Measurements from ENCODE around the gene PLEKHN1.

PLEKHN1 gene

GRCh38 chr1:961132-961669, 5.1 kb upstream of the PLEKHN1 start:
- no peak for FAIRE-seq

GRCh38 chr1:962381-963300, 3.6 kb upstream of the PLEKHN1 start:
- FAIRE-seq: no peak

- FAIRE-seq: no peak
Measured at GRCh38 chr1:963301-963651, 3.0 kb upstream of the PLEKHN1 start.

GRCh38 chr1:963746-964525, 2.3 kb upstream of the PLEKHN1 start:
- FAIRE-seq: no peak

- no peak for FAIRE-seq
Measured at GRCh38 chr1:964691-965525, 1.4 kb upstream of the PLEKHN1 start.

GRCh38 chr1:965526-966134, 652 bp upstream of the PLEKHN1 start:
- no peak for FAIRE-seq

GRCh38 chr1:966704-967300, 520 bp downstream of the PLEKHN1 start:
- no peak for FAIRE-seq

GRCh38 chr1:967466-968343, 1.4 kb downstream of the PLEKHN1 start:
- no peak for FAIRE-seq

- FAIRE-seq: no peak
Measured at GRCh38 chr1:969260-969855, 3.1 kb downstream of the PLEKHN1 start.

- FAIRE-seq: no peak
Measured at GRCh38 chr1:970242-970972, 4.1 kb downstream of the PLEKHN1 start.

- FAIRE-seq: no peak
Measured at GRCh38 chr1:970973-971730, 4.9 kb downstream of the PLEKHN1 start.

- FAIRE-seq: no peak
Measured at GRCh38 chr1:971751-972506, 5.6 kb downstream of the PLEKHN1 start.

GRCh38 chr1:972726-973458, 6.6 kb downstream of the PLEKHN1 start:
- FAIRE-seq: no peak

GRCh38 chr1:973459-974292, 7.4 kb downstream of the PLEKHN1 start:
- FAIRE-seq: no peak

- no peak for FAIRE-seq
Measured at GRCh38 chr1:974293-974640, 8.0 kb downstream of the PLEKHN1 start.

GRCh38 chr1:974687-975328, 8.5 kb downstream of the PLEKHN1 start:
- FAIRE-seq: no peak
